Upper lobe of right lung (tissue), 1 donor: ENCODE results near the gene NTRK1. TPM values are rescaled to one million over a fixed set of nuclear protein-coding genes. Genes with fewer than 3 reads are reported as not detected.

Source experiments
- ATAC-seq: fragments of 200-7000 bp; cut with Tn5 transposase; one replicate; pipeline ENCODE4 v1.9.1; 2020; ENCODE audit warnings: mild to moderate bottlenecking, moderate library complexity
- DNase-seq: peaks from one replicate; pipeline ENCODE4 v3.0.0-alpha.2; 2020
- H3K27ac ChIP-seq: fragments of 200-600 bp; one replicate; pipeline ENCODE4 v1.8.0; 2022
- H3K27me3 ChIP-seq: fragments of 200-600 bp; one replicate; pipeline ENCODE4 v1.8.0; 2022; ENCODE audit warnings: mild to moderate bottlenecking
- H3K36me3 ChIP-seq: fragments of 200-600 bp; one replicate; pipeline ENCODE4 v1.8.0; 2022
- H3K4me1 ChIP-seq: fragments of 200-600 bp; one replicate; pipeline ENCODE4 v1.8.0; 2022
- H3K4me3 ChIP-seq: fragments of 200-600 bp; one replicate; pipeline ENCODE4 v1.8.0; 2022; ENCODE audit warnings: mild to moderate bottlenecking
- H3K9me3 ChIP-seq: fragments of 200-600 bp; one replicate; pipeline ENCODE4 v1.8.0; 2022
- intact Hi-C: fragments of 100-400 bp; cut with DNase I; formaldehyde crosslinking; loops from one replicate; pipeline ENCODE4 v1.11.0; 2022
- total RNA-seq: library from RNA; stranded (reverse); fragmentation: NEBNext Ultra II Directional; extraction: Animal tissue kit (Norgen Biotek cat#: 25700); gene quantifications from one replicate; pipeline ENCODE4 v1.2.1, GENCODE V29; 2021
- TF ChIP-seq, protein P1 (sequence below): fragments of 200-600 bp; IDR thresholded peaks from one replicate; pipeline ENCODE4 v1.8.0; 2022; ENCODE audit warnings: antibody characterized with exemption
- donor health status: DM: no; HTN: yes; CAD: no; lungs with severe emphysema.

Gene NTRK1
- total RNA-seq, 1 donor from 2014 or later: 1.2 TPM

DNA sequence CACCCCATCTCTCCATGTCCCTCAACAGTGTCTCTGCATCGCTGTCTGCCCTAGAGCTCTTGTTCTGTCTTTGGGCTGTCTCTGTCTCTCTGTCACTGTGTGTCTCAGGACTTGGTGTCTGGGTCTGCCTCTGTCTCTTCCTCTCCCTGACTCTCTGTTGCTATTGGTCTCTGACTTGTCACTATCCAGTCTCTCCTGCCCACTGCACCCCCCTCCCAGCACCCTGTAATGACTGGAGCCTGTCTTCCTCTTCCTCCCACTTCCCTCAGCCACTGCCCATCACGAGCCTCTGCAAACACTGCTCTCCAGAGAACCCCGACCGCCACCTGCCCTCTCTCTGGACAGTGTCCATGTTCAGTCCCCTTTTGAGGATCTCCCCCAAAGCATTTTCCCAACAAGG is 45.0 kb downstream of the NTRK1 start:
- Histone ChIP-seq H3K36me3 (peaks cover 6% of the 10 kb centered on the region), H3K4me1 (peaks cover 17% of the 10 kb centered on the region), H3K27ac (no peak overlapping the region), H3K4me3 (no peak overlapping the region), H3K27me3 (peaks cover 9% of the 10 kb centered on the region), H3K9me3 (no peaks in the 10 kb centered on the region)
- no peak for DNase-seq
- ATAC-seq: no peak
- TF ChIP-seq, protein P1, sequence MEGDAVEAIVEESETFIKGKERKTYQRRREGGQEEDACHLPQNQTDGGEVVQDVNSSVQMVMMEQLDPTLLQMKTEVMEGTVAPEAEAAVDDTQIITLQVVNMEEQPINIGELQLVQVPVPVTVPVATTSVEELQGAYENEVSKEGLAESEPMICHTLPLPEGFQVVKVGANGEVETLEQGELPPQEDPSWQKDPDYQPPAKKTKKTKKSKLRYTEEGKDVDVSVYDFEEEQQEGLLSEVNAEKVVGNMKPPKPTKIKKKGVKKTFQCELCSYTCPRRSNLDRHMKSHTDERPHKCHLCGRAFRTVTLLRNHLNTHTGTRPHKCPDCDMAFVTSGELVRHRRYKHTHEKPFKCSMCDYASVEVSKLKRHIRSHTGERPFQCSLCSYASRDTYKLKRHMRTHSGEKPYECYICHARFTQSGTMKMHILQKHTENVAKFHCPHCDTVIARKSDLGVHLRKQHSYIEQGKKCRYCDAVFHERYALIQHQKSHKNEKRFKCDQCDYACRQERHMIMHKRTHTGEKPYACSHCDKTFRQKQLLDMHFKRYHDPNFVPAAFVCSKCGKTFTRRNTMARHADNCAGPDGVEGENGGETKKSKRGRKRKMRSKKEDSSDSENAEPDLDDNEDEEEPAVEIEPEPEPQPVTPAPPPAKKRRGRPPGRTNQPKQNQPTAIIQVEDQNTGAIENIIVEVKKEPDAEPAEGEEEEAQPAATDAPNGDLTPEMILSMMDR: no peak
- intact Hi-C loops: no loop called here

DNA sequence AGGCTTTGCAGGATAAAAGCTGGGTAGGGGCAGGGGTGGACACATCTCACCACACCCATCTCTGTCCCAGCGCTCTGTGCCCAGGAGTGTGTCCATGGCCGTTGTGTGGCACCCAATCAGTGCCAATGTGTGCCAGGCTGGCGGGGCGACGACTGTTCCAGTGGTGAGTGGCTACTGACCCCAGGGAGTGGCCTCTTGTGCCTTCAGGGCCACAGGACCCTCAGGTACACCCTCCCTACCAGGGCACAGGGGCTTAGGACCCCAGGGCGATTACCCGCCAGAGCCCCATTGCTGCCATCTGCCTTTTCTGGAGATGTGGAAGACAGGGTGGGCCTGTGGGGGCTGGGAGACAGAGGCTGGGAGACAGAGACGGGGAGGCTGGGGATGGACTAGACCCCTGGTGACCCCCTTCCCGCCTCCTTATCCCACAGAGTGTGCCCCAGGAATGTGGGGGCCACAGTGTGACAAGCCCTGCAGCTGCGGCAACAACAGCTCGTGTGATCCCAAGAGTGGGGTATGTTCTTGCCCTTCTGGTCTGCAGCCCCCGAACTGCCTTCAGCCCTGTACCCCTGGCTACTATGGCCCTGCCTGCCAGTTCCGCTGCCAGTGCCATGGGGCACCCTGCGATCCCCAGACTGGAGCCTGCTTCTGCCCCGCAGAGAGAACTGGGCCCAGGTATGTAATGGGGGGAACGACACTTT is 45.7 kb downstream of the NTRK1 start:
- Histone ChIP-seq H3K4me1 (peaks cover 13% of the 10 kb centered on the region), H3K9me3 (no peaks in the 10 kb centered on the region), H3K27me3 (peaks cover 10% of the 10 kb centered on the region), H3K36me3 (peaks cover 6% of the 10 kb centered on the region), H3K27ac (no peak overlapping the region), H3K4me3 (no peak overlapping the region)
- no peak for ATAC-seq
- no peak for DNase-seq
- intact Hi-C loops: no loop called here
- TF ChIP-seq, protein P1: no peak

DNA sequence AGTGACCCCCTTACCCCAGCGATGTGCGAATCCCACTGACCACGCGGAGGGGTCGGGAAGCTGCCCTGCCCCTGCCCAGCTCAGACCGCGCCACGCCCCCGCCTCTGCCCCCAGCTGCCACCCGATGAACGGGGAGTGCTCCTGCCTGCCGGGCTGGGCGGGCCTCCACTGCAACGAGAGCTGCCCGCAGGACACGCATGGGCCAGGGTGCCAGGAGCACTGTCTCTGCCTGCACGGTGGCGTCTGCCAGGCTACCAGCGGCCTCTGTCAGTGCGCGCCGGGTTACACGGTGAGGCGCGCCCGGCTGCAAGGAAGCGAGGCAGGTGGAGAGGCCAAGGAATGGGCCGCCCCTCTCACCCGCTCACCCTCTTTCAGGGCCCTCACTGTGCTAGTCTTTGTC is 47.9 kb downstream of the NTRK1 start:
- Histone ChIP-seq H3K27me3 (peaks cover 10% of the 10 kb centered on the region), H3K27ac (no peak overlapping the region), H3K4me1 (no peaks in the 10 kb centered on the region), H3K9me3 (no peaks in the 10 kb centered on the region), H3K36me3 (peaks cover 19% of the 10 kb centered on the region), H3K4me3 (no peak overlapping the region)
- no peak for ATAC-seq
- TF ChIP-seq, protein P1: no peak
- intact Hi-C loops: no loop called here
- no peak for DNase-seq

DNA sequence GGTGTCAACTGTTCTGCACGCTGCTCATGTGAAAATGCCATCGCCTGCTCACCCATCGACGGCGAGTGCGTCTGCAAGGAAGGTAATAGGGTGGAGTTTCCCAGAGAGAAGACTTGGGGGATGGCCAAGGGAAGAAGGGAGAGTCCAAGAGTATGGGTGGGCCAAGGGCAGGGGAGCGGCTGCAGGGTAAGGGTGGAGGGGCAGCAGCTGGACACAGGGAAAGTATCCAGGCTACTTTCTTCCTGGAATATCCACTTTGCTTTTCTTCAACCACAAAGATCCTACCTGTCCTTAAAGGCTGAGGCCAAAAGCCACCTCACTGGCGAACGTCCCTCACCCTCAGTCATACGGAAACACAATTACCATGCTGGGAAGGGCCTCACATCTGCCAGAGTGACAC is 48.3 kb downstream of the NTRK1 start:
- Histone ChIP-seq H3K4me3 (no peak overlapping the region), H3K9me3 (no peaks in the 10 kb centered on the region), H3K27me3 (peaks cover 10% of the 10 kb centered on the region), H3K27ac (no peak overlapping the region), H3K4me1 (no peaks in the 10 kb centered on the region), H3K36me3 (peaks cover 22% of the 10 kb centered on the region)
- no peak for ATAC-seq
- TF ChIP-seq, protein P1: no peak
- no peak for DNase-seq
- intact Hi-C loops: no loop called here

DNA sequence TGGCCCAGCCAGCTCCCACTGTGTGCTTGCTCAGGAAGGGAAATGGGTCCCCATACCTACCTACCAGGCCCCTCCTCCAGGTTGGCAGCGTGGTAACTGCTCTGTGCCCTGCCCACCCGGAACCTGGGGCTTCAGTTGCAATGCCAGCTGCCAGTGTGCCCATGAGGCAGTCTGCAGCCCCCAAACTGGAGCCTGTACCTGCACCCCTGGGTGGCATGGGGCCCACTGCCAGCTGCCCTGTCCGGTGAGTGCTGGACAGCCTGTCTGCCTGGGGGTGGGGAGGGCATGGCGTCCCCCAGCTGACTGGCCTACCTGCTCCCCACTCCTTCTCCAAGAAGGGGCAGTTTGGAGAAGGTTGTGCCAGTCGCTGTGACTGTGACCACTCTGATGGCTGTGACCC is 49.0 kb downstream of the NTRK1 start:
- TF ChIP-seq, protein P1: no peak
- Histone ChIP-seq H3K27ac (no peak overlapping the region), H3K4me1 (no peaks in the 10 kb centered on the region), H3K9me3 (no peaks in the 10 kb centered on the region), H3K4me3 (no peak overlapping the region), H3K27me3 (peaks cover 10% of the 10 kb centered on the region), H3K36me3 (peaks cover 27% of the 10 kb centered on the region)
- intact Hi-C loops: no loop called here
- DNase-seq (no peak), ATAC-seq (no peak)
